Fibroblast of lung (primary cell): ENCODE results near the gene POLA1. TPM values are rescaled to one million over a fixed set of nuclear protein-coding genes. Genes with fewer than 3 reads are reported as not detected.

Experiments
- DNase-seq, 2 donors: peaks; one replicate each; pipeline versions ENCODE4 v3.0.0 to v3.0.0-alpha.2; 2010; ENCODE audit warnings: low read depth in 2 of 2
- H2AFZ ChIP-seq: 2 replicates; pipeline ENCODE4 v1.5.1; 2012; ENCODE audit warnings: low read length, control low read depth, inconsistent platforms
- H3K27ac ChIP-seq: 2 replicates; pipeline ENCODE4 v1.5.1; 2011; ENCODE audit warnings: low read length, control low read depth; ENCODE audit not compliant: insufficient read depth
- H3K27me3 ChIP-seq: 2 replicates; pipeline ENCODE4 v1.5.1; 2011; ENCODE audit warnings: mild to moderate bottlenecking, low read length; ENCODE audit not compliant: control insufficient read depth, insufficient read depth
- H3K36me3 ChIP-seq: 2 replicates; pipeline ENCODE4 v1.5.1; 2011; ENCODE audit warnings: low read length; ENCODE audit not compliant: control insufficient read depth, insufficient read depth
- H3K4me1 ChIP-seq: 2 replicates; pipeline ENCODE4 v1.5.1; 2011; ENCODE audit warnings: low read length; ENCODE audit not compliant: control insufficient read depth, insufficient read depth; ENCODE audit errors: extremely low read depth
- H3K4me2 ChIP-seq: 2 replicates; pipeline ENCODE4 v1.5.1; 2011; ENCODE audit warnings: low read length, control low read depth; ENCODE audit not compliant: insufficient read depth; ENCODE audit errors: extremely low read depth
- H3K4me3 ChIP-seq, 4 experiments: fragments of 200-600 bp in 1 of 4; sonication (generic) in 1 of 4; replicated peaks in 1 of 4; 2 replicates each; pipeline ENCODE4 v1.5.1; 2011 to 2016; ENCODE audit warnings: low read length in 4 of 4, low read depth in 3 of 4, mild to moderate bottlenecking in 3 of 4, control low read depth in 2 of 4, inconsistent platforms in 1 of 4, mixed read lengths in 1 of 4; ENCODE audit not compliant: insufficient read depth in 1 of 4; ENCODE audit errors: control extremely low read depth in 1 of 4
- H3K79me2 ChIP-seq: 2 replicates; pipeline ENCODE4 v1.5.1; 2012; ENCODE audit warnings: mild to moderate bottlenecking, low read length, inconsistent platforms; ENCODE audit not compliant: control insufficient read depth, insufficient read depth
- H3K9ac ChIP-seq: 2 replicates; pipeline ENCODE4 v1.5.1; 2011; ENCODE audit warnings: mild to moderate bottlenecking, low read length, control low read depth; ENCODE audit not compliant: insufficient read depth
- H3K9me3 ChIP-seq: 2 replicates; pipeline ENCODE4 v1.5.1; 2012; ENCODE audit warnings: low read depth, low read length; ENCODE audit not compliant: control insufficient read depth, insufficient read depth
- H4K20me1 ChIP-seq: 2 replicates; pipeline ENCODE4 v1.5.1; 2011; ENCODE audit warnings: low read length; ENCODE audit not compliant: control insufficient read depth, insufficient read depth; ENCODE audit errors: extremely low read depth
- CTCF ChIP-seq, 2 donors: IDR thresholded peaks in 1 of 2; conservative IDR thresholded peaks in 1 of 2; 1 replicate in 1 of 2; 2 replicates in 1 of 2; pipeline ENCODE4 v1.5.1; 2011 to 2012; ENCODE audit warnings: low read length in 2 of 2, control low read depth in 1 of 2, inconsistent platforms in 1 of 2, low read depth in 1 of 2, mild to moderate bottlenecking in 1 of 2
- EZH2 ChIP-seq: IDR thresholded peaks from 2 replicates; pipeline ENCODE4 v1.5.1; 2012; ENCODE audit warnings: low read length, control low read depth, mild to moderate bottlenecking; ENCODE audit errors: missing control alignments
- polyA plus RNA-seq, 2 donors: library from polyadenylated mRNA; depleted of rRNA in 1 of 2; stranded (reverse) in 1 of 2; unstranded in 1 of 2; fragments of >200 nt; gene quantifications; 2 replicates each; pipeline ENCODE4 v1.2.1, GENCODE V29; 2011 to 2012; ENCODE audit warnings: missing spikeins in 1 of 2
- total RNA-seq: library from RNA; depleted of rRNA; stranded (reverse); fragments of >200 nt; gene quantifications from 2 replicates; pipeline ENCODE4 v1.2.1, GENCODE V29; 2014

The POLA1 gene
- total and polyA plus RNA-seq, 2 donors (not counting 1 experiment from before 2014, with no cell fraction given) = 1.7 to 9.2 TPM

GRCh38 chrX:25012433-25012735 is 318.7 kb downstream of the POLA1 start:
- Histone ChIP-seq H3K4me2 (no peak overlapping the region), H3K27me3 (peaks cover 68% of the 10 kb centered on the region)
- TF ChIP-seq CTCF (conservative IDR thresholded peaks at IDR 0.05 in 1 of 2, IDR thresholded peaks at IDR 0.05 in 1 of 2; ENCODE audit: low read depth in 1 of 2, low read length in 2 of 2) = no peak
- TF ChIP-seq EZH2 = peak; percentile 0

GRCh38 chrX:25012793-25013631 is 319.3 kb downstream of the POLA1 start:
- no peak for DNase-seq
- Histone ChIP-seq H3K27me3 (peaks cover 65% of the 10 kb centered on the region), H3K9me3 (no peaks in the 10 kb centered on the region), H3K4me1 (no peaks in the 10 kb centered on the region), H2AFZ (no peak overlapping the region), H3K9ac (no peak overlapping the region), H3K4me3 (no peak overlapping the region), H3K4me2 (no peak overlapping the region), H3K27ac (no peak overlapping the region), H3K36me3 (no peaks in the 10 kb centered on the region), H3K79me2 (no peaks in the 10 kb centered on the region), H4K20me1 (no peaks in the 10 kb centered on the region)
- TF ChIP-seq EZH2 = peak; percentile 78
- no peak for TF ChIP-seq CTCF (conservative IDR thresholded peaks at IDR 0.05 in 1 of 2, IDR thresholded peaks at IDR 0.05 in 1 of 2; ENCODE audit: low read depth in 1 of 2, low read length in 2 of 2)

More at GRCh38 chrX:25012433-25012735, 318.7 kb downstream of the POLA1 start:
- Histone ChIP-seq H3K4me3 (no peak overlapping the region), H3K79me2 (no peaks in the 10 kb centered on the region), H3K4me1 (no peaks in the 10 kb centered on the region), H3K9ac (no peak overlapping the region), H4K20me1 (no peaks in the 10 kb centered on the region), H3K27ac (no peak overlapping the region), H3K36me3 (no peaks in the 10 kb centered on the region), H2AFZ (no peak overlapping the region), H3K9me3 (no peaks in the 10 kb centered on the region)
- DNase-seq = no peak

DNA sequence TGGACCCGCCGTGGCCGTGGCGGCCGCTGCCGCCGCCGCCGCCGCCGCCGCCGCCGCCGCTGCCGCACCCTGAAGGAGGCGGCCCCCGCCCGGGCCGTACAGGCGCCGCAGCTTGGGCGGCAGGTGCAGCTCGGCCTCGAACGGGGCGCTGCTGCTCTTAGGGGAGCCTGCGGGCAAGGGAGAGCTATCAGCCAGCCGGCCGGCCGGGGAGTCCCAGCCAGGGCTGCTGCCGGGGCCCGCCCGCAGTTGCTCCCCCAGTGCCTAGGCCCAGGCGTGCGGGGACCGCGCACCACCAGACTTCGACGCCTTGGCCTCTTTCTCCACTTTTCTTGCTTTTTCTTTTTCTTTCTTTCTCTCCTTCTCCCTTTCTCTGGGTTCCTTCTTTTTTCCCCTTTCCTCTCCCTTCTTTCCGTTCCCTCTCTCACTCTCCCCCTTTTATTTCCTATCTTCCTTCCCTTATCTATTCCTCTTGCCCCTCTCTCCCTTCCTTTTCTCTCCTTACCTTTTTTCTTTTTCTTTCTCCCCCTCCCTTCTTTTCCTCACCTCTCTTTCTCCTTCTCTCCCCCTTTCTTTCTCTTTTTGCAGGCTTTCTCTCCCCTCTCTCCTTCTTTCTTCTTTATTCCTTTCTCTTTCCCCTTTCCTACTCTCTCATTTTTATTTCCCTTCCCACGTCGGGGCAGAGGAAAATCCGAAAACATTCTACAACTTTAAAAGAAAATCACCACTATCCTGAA is 320.1 kb downstream of the POLA1 start:
- H3K4me3 ChIP-seq = no peak overlapping the region
- no peaks in the 10 kb centered on the region for H3K9me3 ChIP-seq
- H3K4me2 ChIP-seq = peak overlapping the region; percentile 25
- no peak overlapping the region for H3K27ac ChIP-seq
- H3K9ac ChIP-seq = no peak overlapping the region
- no peaks in the 10 kb centered on the region for H4K20me1 ChIP-seq
- no peaks in the 10 kb centered on the region for H3K4me1 ChIP-seq
- peak; percentile 75 for TF ChIP-seq EZH2
- no peak for TF ChIP-seq CTCF (conservative IDR thresholded peaks at IDR 0.05 in 1 of 2, IDR thresholded peaks at IDR 0.05 in 1 of 2; ENCODE audit: low read depth in 1 of 2, low read length in 2 of 2)
- DNase-seq = no peak
- H3K79me2 ChIP-seq = no peaks in the 10 kb centered on the region
- H3K36me3 ChIP-seq = no peaks in the 10 kb centered on the region
- H2AFZ ChIP-seq = no peak overlapping the region
- H3K27me3 ChIP-seq = peaks cover 63% of the 10 kb centered on the region
